Glutamatergic neuron (in vitro differentiated cells): Measurements from ENCODE around the gene EXPH5. TPM values are rescaled to one million over a fixed set of nuclear protein-coding genes. Genes with fewer than 3 reads are reported as not detected.
A peak's percentile ranks its signal among the peaks of the same experiment; 100 is the strongest.

Experiments
- DNase-seq: peaks from one replicate; pipeline ENCODE4 v3.0.0; 2022
- H3K27ac Mint-ChIP-seq: one replicate; pipeline ENCODE4 v1.8.0; 2020; ENCODE audit warnings: mild to moderate bottlenecking, mixed read lengths, inconsistent platforms; ENCODE audit not compliant: unreplicated experiment
- H3K27me3 Mint-ChIP-seq: one replicate; pipeline ENCODE4 v1.8.0; 2020; ENCODE audit warnings: mild to moderate bottlenecking, moderate library complexity, mixed read lengths, inconsistent platforms; ENCODE audit not compliant: unreplicated experiment
- H3K36me3 Mint-ChIP-seq: one replicate; pipeline ENCODE4 v1.8.0; 2020; ENCODE audit warnings: mild to moderate bottlenecking, mixed read lengths, inconsistent platforms; ENCODE audit not compliant: unreplicated experiment
- H3K4me1 Mint-ChIP-seq: one replicate; pipeline ENCODE4 v1.8.0; 2020; ENCODE audit warnings: mild to moderate bottlenecking, low read depth, mixed read lengths, inconsistent platforms; ENCODE audit not compliant: unreplicated experiment
- H3K4me3 Mint-ChIP-seq: one replicate; pipeline ENCODE4 v1.8.0; 2020; ENCODE audit warnings: mild to moderate bottlenecking, mixed read lengths, inconsistent platforms; ENCODE audit not compliant: unreplicated experiment
- H3K9me3 Mint-ChIP-seq: one replicate; pipeline ENCODE4 v1.8.0; 2020; ENCODE audit warnings: mild to moderate bottlenecking, moderate library complexity, mixed read lengths, inconsistent platforms; ENCODE audit not compliant: unreplicated experiment
- total RNA-seq: library from RNA; stranded (reverse); fragmentation: NEBNext Ultra II Directional; extraction: Animal tissue kit (Norgen Biotek cat#: 25700); gene quantifications from one replicate; pipeline ENCODE4 v1.2.1, GENCODE V29; 2021; ENCODE audit not compliant: unreplicated experiment
- TF ChIP-seq, protein P1 (sequence below): fragments of 200-600 bp; sonication (generic); IDR thresholded peaks from one replicate; pipeline ENCODE4 v1.5.0; 2021; ENCODE audit not compliant: partially characterized antibody, unreplicated experiment

Gene EXPH5
- total RNA-seq, 1 donor from 2014 or later: 0.44 TPM

DNA sequence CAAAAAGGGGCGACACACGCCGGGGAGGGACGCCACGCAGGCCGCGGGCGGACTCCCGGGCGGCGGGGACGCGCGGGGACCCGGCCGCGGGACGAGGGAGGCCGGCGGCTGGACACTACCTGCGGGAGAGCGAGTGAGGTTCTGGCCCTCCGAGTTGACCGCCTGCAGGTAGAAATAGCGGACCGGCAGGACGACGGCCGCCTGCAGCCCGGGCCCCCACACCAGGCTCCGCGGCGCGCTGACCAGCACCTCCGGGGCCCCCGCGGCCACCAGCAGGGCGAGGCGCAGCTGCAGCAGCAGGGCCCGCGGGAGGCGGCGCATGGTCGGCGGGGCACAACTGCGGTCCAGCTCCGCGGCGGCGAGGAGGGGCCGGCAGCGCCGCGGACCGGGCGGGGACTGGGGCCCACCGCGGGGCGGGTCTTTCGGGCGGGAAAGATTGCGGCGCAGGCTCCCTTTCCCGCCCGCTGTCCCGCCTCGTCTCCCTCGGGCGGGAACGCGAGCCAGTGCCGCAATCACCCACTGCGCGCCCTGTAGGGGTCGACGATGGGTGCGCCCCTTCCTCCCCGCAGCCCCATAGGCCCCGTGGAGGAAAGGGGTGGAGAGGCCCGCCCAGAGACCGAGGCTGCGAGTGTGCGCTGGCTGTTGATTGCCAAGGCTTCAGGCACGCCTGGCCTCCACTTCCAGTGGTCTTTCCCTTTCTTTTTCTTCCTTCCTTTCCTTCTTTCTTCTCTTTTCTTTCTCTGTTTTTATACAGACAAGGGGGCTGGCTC is 95.3 kb downstream of the EXPH5 start, which contains the start of gene POGLUT3:
POGLUT3 (minus strand) TSS at position 339 of the 770 bp plus-strand sequence; CDS start at position 321, 18 bp downstream.
- H3K4me1 Mint-ChIP-seq: no peaks in the 10 kb centered on the region
- peak within 1 kb of the TSS; percentile 78 for H3K27ac Mint-ChIP-seq
- no peaks in the 10 kb centered on the region for H3K36me3 Mint-ChIP-seq
- peaks cover 9% of the 10 kb centered on the region for H3K27me3 Mint-ChIP-seq
- peak within 1 kb of the TSS; percentile 92 for H3K4me3 Mint-ChIP-seq
- peak; percentile 63 for DNase-seq
- TF ChIP-seq, protein P1, sequence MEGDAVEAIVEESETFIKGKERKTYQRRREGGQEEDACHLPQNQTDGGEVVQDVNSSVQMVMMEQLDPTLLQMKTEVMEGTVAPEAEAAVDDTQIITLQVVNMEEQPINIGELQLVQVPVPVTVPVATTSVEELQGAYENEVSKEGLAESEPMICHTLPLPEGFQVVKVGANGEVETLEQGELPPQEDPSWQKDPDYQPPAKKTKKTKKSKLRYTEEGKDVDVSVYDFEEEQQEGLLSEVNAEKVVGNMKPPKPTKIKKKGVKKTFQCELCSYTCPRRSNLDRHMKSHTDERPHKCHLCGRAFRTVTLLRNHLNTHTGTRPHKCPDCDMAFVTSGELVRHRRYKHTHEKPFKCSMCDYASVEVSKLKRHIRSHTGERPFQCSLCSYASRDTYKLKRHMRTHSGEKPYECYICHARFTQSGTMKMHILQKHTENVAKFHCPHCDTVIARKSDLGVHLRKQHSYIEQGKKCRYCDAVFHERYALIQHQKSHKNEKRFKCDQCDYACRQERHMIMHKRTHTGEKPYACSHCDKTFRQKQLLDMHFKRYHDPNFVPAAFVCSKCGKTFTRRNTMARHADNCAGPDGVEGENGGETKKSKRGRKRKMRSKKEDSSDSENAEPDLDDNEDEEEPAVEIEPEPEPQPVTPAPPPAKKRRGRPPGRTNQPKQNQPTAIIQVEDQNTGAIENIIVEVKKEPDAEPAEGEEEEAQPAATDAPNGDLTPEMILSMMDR: no peak
- peaks cover 3% of the 10 kb centered on the region for H3K9me3 Mint-ChIP-seq

DNA sequence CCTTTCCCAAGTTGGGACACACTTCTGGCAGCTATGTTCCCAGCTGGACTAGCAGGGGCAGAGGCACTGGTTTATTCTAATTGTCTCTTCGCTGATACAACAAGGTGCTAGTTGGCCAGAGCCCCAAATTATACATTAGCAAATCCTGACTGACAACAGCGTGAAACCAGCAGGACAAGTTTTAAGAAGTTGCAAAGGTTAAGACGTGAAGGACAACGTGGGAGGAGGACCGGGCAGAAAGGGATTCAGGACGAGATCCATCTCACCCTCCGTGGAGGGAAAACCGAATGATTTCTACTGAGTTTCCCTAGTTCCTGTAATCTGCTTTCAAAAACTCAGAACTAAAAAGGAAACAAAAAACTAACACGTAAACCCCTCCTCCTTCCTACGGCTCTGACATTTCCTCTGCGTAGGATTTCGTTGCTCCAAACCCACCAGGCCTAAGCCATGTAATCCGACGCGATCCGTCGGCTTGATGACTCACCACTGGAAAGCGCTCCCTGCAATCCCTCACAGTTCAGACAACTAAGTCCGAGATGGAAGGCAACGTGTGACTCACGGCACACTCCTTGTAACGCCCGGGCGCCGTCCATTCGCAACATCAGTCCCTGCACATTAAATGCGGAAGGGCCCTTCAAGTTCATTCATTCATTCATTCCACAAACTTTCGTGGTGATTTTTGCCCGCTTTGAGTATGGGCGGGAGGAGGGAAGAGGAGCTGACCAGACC is 96.1 kb downstream of the EXPH5 start:
- DNase-seq: peak; percentile 50
- TF ChIP-seq, protein P1: no peak
- Mint-ChIP-seq H3K4me3 (peak overlapping the region; percentile 92), H3K4me1 (no peaks in the 10 kb centered on the region), H3K27me3 (peaks cover 9% of the 10 kb centered on the region), H3K36me3 (no peaks in the 10 kb centered on the region), H3K9me3 (peaks cover 3% of the 10 kb centered on the region), H3K27ac (peak overlapping the region; percentile 78)

DNA sequence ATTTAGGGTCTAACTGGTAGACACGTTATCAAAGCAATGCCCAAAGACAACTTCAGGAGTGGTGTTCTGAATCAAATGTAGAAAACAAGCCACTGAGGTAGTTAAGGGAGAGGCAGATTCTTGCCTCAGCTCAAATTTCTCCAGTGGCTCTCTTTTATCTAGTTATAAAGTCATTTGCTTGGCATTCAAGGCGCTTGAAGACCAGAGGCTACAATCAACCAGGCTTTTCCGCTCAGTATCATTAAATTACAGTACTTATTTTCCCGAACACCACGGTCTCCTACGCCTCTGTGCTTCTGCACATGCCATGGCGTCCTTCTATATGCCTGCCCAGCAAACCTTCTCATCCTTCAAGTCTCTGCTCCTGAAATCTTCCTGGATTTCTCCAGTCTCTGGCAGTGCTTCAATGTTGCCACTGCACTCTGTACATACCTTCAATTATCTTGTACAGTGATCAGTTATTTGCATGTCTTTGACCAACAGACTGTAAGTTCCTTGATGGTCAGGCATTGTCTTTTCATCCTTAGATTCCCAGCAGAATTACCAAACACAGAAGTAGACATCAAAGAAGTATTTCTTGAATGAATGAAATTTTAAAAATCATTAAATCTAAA is 96.8 kb downstream of the EXPH5 start:
- no peak for DNase-seq
- Mint-ChIP-seq H3K4me1 (no peaks in the 10 kb centered on the region), H3K36me3 (no peaks in the 10 kb centered on the region), H3K27ac (no peak overlapping the region), H3K9me3 (peaks cover 3% of the 10 kb centered on the region), H3K4me3 (no peak overlapping the region), H3K27me3 (peaks cover 9% of the 10 kb centered on the region)
- TF ChIP-seq, protein P1: no peak

DNA sequence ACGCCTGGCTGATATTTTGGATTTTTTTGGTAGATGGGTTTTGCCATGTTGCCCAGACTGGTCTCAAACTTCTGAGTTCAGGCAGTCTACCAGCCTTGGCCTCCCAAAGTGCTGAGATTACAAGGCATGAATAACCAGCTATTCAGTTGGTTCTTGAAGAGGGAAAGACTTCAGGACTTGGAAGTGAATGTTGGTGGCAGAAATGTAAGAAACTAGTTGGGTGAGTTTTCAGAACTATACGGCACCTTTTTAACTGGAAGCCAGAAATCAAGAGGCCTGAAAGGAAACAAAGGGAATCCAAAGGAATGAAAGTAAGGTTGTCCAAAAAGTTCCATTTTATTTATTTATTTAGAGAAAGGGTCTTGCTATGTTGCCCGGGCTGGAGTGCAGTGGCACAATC is 98.2 kb downstream of the EXPH5 start:
- Mint-ChIP-seq H3K27ac (no peak overlapping the region), H3K36me3 (no peaks in the 10 kb centered on the region), H3K4me1 (no peaks in the 10 kb centered on the region), H3K4me3 (no peak overlapping the region), H3K9me3 (peaks cover 3% of the 10 kb centered on the region), H3K27me3 (peaks cover 9% of the 10 kb centered on the region)
- TF ChIP-seq, protein P1: no peak
- DNase-seq: no peak
